Uterus (tissue), 4 donors: ENCODE measurements around the gene USP17L15. TPM values are rescaled to one million over a fixed set of nuclear protein-coding genes. Genes with fewer than 3 reads are reported as not detected.
"Not testable (repeated sequence)": the region's sequence is repeated elsewhere in the genome, so short reads cannot be mapped to it uniquely, and the experiment has no call there.

Experiments used
- DNase-seq, 2 donors: peaks; one replicate each; pipeline ENCODE4 v3.0.0-alpha.2; 2019 to 2020
- H3K27ac ChIP-seq, 2 donors: fragments of 200-600 bp; sonication (generic); 1 replicate in 1 of 2; 2 replicates in 1 of 2; pipeline ENCODE4 v1.5.1; 2016 to 2018
- H3K27me3 ChIP-seq, 2 donors: fragments of 200-600 bp; sonication (generic); one replicate each; pipeline ENCODE4 v1.5.1; 2018 to 2019; ENCODE audit warnings: control low read depth in 1 of 2
- H3K36me3 ChIP-seq, 2 donors: fragments of 200-600 bp; sonication (generic); one replicate each; pipeline ENCODE4 v1.5.1; 2019; ENCODE audit warnings: control low read depth in 1 of 2
- H3K4me1 ChIP-seq, 2 donors: fragments of 200-600 bp; sonication (generic); one replicate each; pipeline ENCODE4 v1.5.1; 2018 to 2019; ENCODE audit warnings: control low read depth in 1 of 2
- H3K4me3 ChIP-seq, 2 donors: fragments of 200-600 bp; sonication (generic); 1 replicate in 1 of 2; 2 replicates in 1 of 2; pipeline ENCODE4 v1.5.1; 2018 to 2019; ENCODE audit warnings: mild to moderate bottlenecking in 1 of 2
- H3K9me3 ChIP-seq, 2 donors: fragments of 200-600 bp; sonication (generic); one replicate each; pipeline ENCODE4 v1.5.1; 2019; ENCODE audit warnings: control low read depth in 1 of 2
- intact Hi-C: fragments of 100-400 bp; cut with DNase I; formaldehyde crosslinking; loops from one replicate; pipeline ENCODE4 v1.15.1; 2023; ENCODE audit warnings: low total_unique reads
- total RNA-seq, 4 donors: library from RNA; depleted of rRNA in 3 of 4; stranded (reverse); fragments of >200 nt in 3 of 4; gene quantifications; one replicate each; pipeline versions ENCODE4 v1.1.0 to v1.2.4, GENCODE V29; 2014 to 2023
- donor health status: DM: yes; HTN: yes; CAD: no.

Gene USP17L15, protein sequence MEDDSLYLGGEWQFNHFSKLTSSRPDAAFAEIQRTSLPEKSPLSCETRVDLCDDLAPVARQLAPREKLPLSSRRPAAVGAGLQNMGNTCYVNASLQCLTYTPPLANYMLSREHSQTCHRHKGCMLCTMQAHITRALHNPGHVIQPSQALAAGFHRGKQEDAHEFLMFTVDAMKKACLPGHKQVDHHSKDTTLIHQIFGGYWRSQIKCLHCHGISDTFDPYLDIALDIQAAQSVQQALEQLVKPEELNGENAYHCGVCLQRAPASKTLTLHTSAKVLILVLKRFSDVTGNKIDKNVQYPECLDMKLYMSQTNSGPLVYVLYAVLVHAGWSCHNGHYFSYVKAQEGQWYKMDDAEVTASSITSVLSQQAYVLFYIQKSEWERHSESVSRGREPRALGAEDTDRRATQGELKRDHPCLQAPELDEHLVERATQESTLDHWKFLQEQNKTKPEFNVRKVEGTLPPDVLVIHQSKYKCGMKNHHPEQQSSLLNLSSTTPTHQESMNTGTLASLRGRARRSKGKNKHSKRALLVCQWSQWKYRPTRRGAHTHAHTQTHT
- under 1 TPM in 1 of 4 donors, not detected in 3; 0.27 TPM for total RNA-seq

DNA sequence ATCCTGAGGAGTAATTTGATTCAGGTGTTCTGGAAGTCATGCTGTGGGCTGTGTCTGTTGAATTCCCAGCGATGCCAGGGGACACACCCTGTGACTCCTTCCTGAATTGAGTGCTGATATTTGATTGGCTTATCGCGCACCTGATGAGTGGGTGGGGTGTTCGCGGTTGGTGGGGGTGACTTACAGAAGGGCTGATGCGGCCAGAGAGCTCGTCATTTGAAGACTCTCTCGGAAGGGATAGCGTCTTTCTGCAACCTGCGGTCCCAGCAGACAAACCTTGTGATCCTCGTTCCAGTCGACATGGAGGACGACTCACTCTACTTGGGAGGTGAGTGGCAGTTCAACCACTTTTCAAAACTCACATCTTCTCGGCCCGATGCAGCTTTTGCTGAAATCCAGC lies at the start of gene USP17L15:
Gene USP17L15 (plus strand): TSS at position 301 of the 400 bp plus-strand sequence. CDS start 0 bp downstream, at position 301.
- H3K9me3 ChIP-seq, DNase-seq, H3K27ac ChIP-seq, H3K27me3 ChIP-seq, H3K36me3 ChIP-seq, H3K4me1 ChIP-seq, intact Hi-C loops, H3K4me3 ChIP-seq: not testable (repeated sequence)

DNA sequence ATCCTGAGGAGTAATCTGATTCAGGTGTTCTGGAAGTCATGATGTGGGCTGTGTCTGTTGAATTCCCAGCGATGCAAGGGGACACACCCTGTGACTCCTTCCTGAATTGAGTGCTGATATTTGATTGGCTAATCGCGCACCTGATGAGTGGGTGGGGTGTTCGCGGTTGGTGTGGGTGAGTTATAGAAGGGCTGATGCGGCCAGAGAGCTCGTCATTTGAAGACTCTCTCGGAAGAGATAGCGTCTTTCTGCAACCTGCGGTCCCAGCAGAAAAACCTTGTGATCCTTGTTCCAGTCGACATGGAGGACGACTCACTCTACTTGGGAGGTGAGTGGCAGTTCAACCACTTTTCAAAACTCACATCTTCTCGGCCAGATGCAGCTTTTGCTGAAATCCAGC lies 23.8 kb upstream of the USP17L15 start, which contains the start of gene USP17L10:
Gene USP17L10 (plus strand): TSS at position 301 of the 400 bp plus-strand sequence. CDS start 0 bp downstream, at position 301.
- H3K27me3 ChIP-seq, H3K36me3 ChIP-seq, DNase-seq, H3K27ac ChIP-seq, H3K9me3 ChIP-seq, H3K4me1 ChIP-seq, H3K4me3 ChIP-seq, intact Hi-C loops: not testable (repeated sequence)

DNA sequence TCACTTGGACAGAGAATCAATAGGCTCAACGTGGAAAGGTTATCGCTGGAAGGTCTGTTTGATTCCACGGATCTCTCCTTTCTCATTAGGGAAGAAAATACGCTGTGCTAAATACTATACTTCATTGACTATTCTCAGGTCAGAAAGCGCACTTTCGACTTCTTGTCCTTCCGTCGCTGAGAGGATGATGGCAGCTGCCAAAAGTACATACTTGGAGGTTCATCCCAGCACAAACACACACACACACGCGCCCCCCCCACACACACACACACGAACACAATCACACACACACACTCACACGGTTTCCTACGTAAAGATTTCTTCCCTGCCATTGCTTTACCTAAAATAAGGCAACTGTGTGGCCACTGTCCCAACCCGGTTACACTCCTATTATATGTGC lies 19.5 kb upstream of the USP17L15 start:
- H3K36me3 ChIP-seq, H3K4me3 ChIP-seq, H3K9me3 ChIP-seq, H3K27ac ChIP-seq, H3K27me3 ChIP-seq, intact Hi-C loops, H3K4me1 ChIP-seq: not testable (repeated sequence)
- DNase-seq = peak in 1 of 2 donors; percentile 9

DNA sequence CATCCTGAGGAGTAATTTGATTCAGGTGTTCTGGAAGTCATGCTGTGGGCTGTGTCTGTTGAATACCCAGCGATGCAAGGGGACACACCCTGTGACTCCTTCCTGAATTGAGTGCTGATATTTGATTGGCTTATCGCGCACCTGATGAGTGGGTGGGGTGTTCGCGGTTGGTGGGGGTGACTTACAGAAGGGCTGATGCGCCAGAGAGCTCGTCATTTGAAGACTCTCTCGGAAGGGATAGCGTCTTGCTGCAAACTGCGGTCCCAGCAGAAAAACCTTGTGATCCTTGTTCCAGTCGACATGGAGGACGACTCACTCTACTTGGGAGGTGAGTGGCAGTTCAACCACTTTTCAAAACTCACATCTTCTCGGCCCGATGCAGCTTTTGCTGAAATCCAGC lies 19.1 kb upstream of the USP17L15 start, which contains the start of gene USP17L11:
Gene USP17L11 (plus strand): TSS at position 301 of the 400 bp plus-strand sequence. CDS start 0 bp downstream, at position 301.
- H3K9me3 ChIP-seq, H3K4me1 ChIP-seq, H3K36me3 ChIP-seq, H3K27ac ChIP-seq, DNase-seq, H3K27me3 ChIP-seq, H3K4me3 ChIP-seq, intact Hi-C loops: not testable (repeated sequence)

DNA sequence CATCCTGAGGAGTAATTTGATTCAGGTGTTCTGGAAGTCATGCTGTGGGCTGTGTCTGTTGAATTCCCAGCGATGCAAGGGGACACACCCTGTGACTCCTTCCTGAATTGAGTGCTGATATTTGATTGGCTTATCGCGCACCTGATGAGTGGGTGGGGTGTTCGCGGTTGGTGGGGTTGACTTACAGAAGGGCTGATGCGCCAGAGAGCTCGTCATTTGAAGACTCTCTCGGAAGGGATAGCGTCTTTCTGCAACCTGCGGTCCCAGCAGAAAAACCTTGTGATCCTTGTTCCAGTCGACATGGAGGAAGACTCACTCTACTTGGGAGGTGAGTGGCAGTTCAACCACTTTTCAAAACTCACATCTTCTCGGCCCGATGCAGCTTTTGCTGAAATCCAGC lies 14.3 kb upstream of the USP17L15 start, which contains the start of gene USP17L12:
Gene USP17L12 (plus strand): TSS at position 301 of the 400 bp plus-strand sequence. CDS start 0 bp downstream, at position 301.
- H3K27ac ChIP-seq, H3K4me3 ChIP-seq, H3K9me3 ChIP-seq, H3K27me3 ChIP-seq, H3K36me3 ChIP-seq, intact Hi-C loops, H3K4me1 ChIP-seq, DNase-seq: not testable (repeated sequence)

DNA sequence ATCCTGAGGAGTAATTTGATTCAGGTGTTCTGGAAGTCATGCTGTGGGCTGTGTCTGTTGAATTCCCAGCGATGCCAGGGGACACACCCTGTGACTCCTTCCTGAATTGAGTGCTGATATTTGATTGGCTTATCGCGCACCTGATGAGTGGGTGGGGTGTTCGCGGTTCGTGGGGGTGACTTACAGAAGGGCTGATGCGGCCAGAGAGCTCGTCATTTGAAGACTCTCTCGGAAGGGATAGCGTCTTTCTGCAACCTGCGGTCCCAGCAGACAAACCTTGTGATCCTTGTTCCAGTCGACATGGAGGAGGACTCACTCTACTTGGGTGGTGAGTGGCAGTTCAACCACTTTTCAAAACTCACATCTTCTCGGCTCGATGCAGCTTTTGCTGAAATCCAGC lies 9.6 kb upstream of the USP17L15 start, which contains the start of gene USP17L13:
Gene USP17L13 (plus strand): TSS at position 301 of the 400 bp plus-strand sequence. CDS start 0 bp downstream, at position 301.
- intact Hi-C loops = not testable (repeated sequence)

DNA sequence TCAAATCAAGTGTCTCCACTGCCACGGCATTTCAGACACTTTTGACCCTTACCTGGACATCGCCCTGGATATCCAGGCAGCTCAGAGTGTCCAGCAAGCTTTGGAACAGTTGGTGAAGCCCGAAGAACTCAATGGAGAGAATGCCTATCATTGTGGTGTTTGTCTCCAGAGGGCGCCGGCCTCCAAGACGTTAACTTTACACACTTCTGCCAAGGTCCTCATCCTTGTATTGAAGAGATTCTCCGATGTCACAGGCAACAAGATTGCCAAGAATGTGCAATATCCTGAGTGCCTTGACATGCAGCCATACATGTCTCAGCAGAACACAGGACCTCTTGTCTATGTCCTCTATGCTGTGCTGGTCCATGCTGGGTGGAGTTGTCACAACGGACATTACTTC lies 3.9 kb upstream of the USP17L15 start:
- H3K27me3 ChIP-seq, H3K4me3 ChIP-seq, H3K27ac ChIP-seq, intact Hi-C loops, DNase-seq, H3K36me3 ChIP-seq, H3K4me1 ChIP-seq, H3K9me3 ChIP-seq: not testable (repeated sequence)

More for the DNA sequence above, 9.6 kb upstream of the USP17L15 start, which contains the start of gene USP17L13:
- H3K27ac ChIP-seq, H3K4me1 ChIP-seq, H3K4me3 ChIP-seq, DNase-seq, H3K9me3 ChIP-seq, H3K27me3 ChIP-seq, H3K36me3 ChIP-seq: not testable (repeated sequence)

DNA sequence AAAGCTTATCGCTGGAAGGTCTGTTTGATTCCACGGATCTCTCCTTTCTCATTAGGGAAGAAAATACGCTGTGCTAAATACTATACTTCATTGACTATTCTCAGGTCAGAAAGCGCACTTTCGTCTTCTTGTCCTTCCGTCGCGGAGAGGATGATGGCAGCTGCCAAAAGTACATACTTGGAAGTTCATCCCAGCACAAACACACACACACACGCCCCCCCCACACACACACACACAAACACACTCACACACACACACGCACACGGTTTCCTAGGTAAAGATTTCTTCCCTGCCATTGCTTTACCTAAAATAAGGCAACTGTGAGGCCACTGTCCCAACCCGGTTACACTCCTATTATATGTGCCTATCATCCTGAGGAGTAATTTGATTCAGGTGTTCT lies 4.3 kb downstream of the USP17L15 start:
- H3K36me3 ChIP-seq, H3K4me1 ChIP-seq, H3K9me3 ChIP-seq, H3K27me3 ChIP-seq, intact Hi-C loops, H3K4me3 ChIP-seq, H3K27ac ChIP-seq: not testable (repeated sequence)
- DNase-seq = peak in 1 of 2 donors; percentile 5

DNA sequence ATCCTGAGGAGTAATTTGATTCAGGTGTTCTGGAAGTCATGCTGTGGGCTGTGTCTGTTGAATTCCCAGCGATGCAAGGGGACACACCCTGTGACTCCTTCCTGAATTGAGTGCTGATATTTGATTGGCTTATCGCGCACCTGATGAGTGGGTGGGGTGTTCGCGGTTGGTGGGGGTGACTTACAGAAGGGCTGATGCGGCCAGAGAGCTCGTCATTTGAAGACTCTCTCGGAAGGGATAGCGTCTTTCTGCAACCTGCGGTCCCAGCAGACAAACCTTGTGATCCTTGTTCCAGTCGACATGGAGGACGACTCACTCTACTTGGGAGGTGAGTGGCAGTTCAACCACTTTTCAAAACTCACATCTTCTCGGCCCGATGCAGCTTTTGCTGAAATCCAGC lies 9.4 kb downstream of the USP17L15 start, which contains the start of gene USP17L17:
Gene USP17L17 (plus strand): TSS at position 301 of the 400 bp plus-strand sequence. CDS start 0 bp downstream, at position 301.
- H3K9me3 ChIP-seq, H3K4me1 ChIP-seq, intact Hi-C loops, H3K36me3 ChIP-seq, DNase-seq, H3K27me3 ChIP-seq, H3K4me3 ChIP-seq, H3K27ac ChIP-seq: not testable (repeated sequence)

DNA sequence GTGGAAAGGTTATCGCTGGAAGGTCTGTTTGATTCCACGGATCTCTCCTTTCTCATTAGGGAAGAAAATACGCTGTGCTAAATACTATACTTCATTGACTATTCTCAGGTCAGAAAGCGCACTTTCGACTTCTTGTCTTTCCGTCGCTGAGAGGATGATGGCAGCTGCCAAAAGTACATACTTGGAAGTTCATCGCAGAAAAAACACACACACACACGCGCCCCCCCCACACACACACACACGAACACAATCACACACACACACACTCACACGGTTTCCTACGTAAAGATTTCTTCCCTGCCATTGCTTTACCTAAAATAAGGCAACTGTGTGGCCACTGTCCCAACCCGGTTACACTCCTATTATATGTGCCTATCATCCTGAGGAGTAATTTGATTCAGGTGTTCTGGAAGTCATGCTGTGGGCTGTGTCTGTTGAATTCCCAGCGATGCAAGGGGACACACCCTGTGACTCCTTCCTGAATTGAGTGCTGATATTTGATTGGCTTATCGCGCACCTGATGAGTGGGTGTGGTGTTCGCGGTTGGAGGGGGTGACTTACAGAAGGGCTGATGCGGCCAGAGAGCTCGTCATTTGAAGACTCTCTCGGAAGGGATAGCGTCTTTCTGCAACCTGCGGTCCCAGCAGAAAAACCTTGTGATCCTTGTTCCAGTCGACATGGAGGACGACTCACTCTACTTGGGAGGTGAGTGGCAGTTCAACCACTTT lies 13.9 kb downstream of the USP17L15 start, which contains the start of gene USP17L18:
Gene USP17L18 (plus strand): TSS at position 678 of the 728 bp plus-strand sequence. CDS start 0 bp downstream, at position 678.
- H3K27me3 ChIP-seq, H3K4me3 ChIP-seq, intact Hi-C loops, H3K27ac ChIP-seq, H3K36me3 ChIP-seq, H3K4me1 ChIP-seq, H3K9me3 ChIP-seq: not testable (repeated sequence)
- DNase-seq = peak in 1 of 2 donors; percentile 16

DNA sequence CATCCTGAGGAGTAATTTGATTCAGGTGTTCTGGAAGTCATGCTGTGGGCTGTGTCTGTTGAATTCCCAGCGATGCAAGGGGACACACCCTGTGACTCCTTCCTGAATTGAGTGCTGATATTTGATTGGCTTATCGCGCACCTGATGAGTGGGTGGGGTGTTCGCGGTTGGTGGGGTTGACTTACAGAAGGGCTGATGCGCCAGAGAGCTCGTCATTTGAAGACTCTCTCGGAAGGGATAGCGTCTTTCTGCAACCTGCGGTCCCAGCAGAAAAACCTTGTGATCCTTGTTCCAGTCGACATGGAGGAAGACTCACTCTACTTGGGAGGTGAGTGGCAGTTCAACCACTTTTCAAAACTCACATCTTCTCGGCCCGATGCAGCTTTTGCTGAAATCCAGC lies 18.9 kb downstream of the USP17L15 start, which contains the start of gene USP17L19:
Gene USP17L19 (plus strand): TSS at position 301 of the 400 bp plus-strand sequence. CDS start 0 bp downstream, at position 301.
- DNase-seq, intact Hi-C loops, H3K27me3 ChIP-seq, H3K9me3 ChIP-seq, H3K4me1 ChIP-seq, H3K36me3 ChIP-seq, H3K27ac ChIP-seq, H3K4me3 ChIP-seq: not testable (repeated sequence)

DNA sequence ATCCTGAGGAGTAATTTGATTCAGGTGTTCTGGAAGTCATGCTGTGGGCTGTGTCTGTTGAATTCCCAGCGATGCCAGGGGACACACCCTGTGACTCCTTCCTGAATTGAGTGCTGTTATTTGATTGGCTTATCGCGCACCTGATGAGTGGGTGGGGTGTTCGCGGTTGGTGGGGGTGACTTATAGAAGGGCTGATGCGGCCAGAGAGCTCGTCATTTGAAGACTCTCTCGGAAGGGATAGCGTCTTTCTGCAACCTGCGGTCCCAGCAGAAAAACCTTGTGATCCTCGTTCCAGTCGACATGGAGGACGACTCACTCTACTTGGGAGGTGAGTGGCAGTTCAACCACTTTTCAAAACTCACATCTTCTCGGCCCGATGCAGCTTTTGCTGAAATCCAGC lies 23.6 kb downstream of the USP17L15 start, which contains the start of gene USP17L20:
Gene USP17L20 (plus strand): TSS at position 301 of the 400 bp plus-strand sequence. CDS start 0 bp downstream, at position 301.
- H3K4me1 ChIP-seq, H3K27ac ChIP-seq, intact Hi-C loops, H3K9me3 ChIP-seq, H3K4me3 ChIP-seq, H3K36me3 ChIP-seq, H3K27me3 ChIP-seq, DNase-seq: not testable (repeated sequence)
